Right atrium auricular region (tissue), 2 donors: Measurements from ENCODE around the gene KIF16B. TPM values are rescaled to one million over a fixed set of nuclear protein-coding genes. Genes with fewer than 3 reads are reported as not detected.
A peak's percentile ranks its signal among the peaks of the same experiment; 100 is the strongest.

Source experiments
- DNase-seq: peaks from one replicate; pipeline ENCODE4 v3.0.0-alpha.2; 2019; ENCODE audit warnings: low spot score
- H3K27ac ChIP-seq, 2 donors: fragments of 200-600 bp; sonication (generic); 1 replicate in 1 of 2; 2 replicates in 1 of 2; pipeline ENCODE4 v1.5.1; 2016 to 2019
- H3K27me3 ChIP-seq, 2 donors: fragments of 200-600 bp; sonication (generic); one replicate each; pipeline versions ENCODE4 v1.5.1 to v1.6.0; 2017 to 2019
- H3K36me3 ChIP-seq: fragments of 200-600 bp; sonication (generic); one replicate; pipeline ENCODE4 v1.5.1; 2016
- H3K4me1 ChIP-seq, 2 donors: fragments of 200-600 bp; sonication (generic); one replicate each; pipeline versions ENCODE4 v1.5.1 to v1.6.0; 2017 to 2019
- H3K4me3 ChIP-seq, 2 donors: fragments of 200-600 bp; sonication (generic); 1 replicate in 1 of 2; 2 replicates in 1 of 2; pipeline ENCODE4 v1.5.1; 2017 to 2019; ENCODE audit warnings: mild to moderate bottlenecking in 1 of 2, moderate library complexity in 1 of 2
- H3K9me3 ChIP-seq, 2 donors: fragments of 200-600 bp; sonication (generic); one replicate each; pipeline ENCODE4 v1.5.1; 2019
- CTCF ChIP-seq, 2 donors: fragments of 200-600 bp; sonication (generic); IDR thresholded peaks; one replicate each; pipeline ENCODE4 v1.5.1; 2019; ENCODE audit warnings: antibody characterized with exemption in 2 of 2
- total RNA-seq, 2 donors: library from RNA; depleted of rRNA; stranded (reverse); fragments of >200 nt; gene quantifications; one replicate each; pipeline ENCODE4 v1.1.0, GENCODE V29; 2016

KIF16B gene
- total RNA-seq, 2 donors from 2014 or later = 11.2 to 23.0 TPM

GRCh38 chr20:16472045-16472872 is 101.0 kb downstream of the KIF16B start:
- no peak for TF ChIP-seq CTCF (IDR thresholded peaks at IDR 0.05)
- Histone ChIP-seq H3K4me3 (no peak overlapping the region), H3K27me3 (no peaks in the 10 kb centered on the region), H3K27ac (no peak overlapping the region), H3K36me3 (no peaks in the 10 kb centered on the region), H3K9me3 (no peaks in the 10 kb centered on the region), H3K4me1 (peaks cover 0 to 7% of the 10 kb centered on the region in 2 donors)
- DNase-seq = no peak

GRCh38 chr20:16469395-16469905 is 103.8 kb downstream of the KIF16B start:
- no peak for TF ChIP-seq CTCF (IDR thresholded peaks at IDR 0.05)
- Histone ChIP-seq H3K4me3 (no peak overlapping the region), H3K36me3 (no peaks in the 10 kb centered on the region), H3K9me3 (no peaks in the 10 kb centered on the region), H3K27me3 (no peaks in the 10 kb centered on the region), H3K4me1 (peaks cover 0 to 3% of the 10 kb centered on the region in 2 donors), H3K27ac (no peak overlapping the region)
- DNase-seq = no peak

- H3K36me3 ChIP-seq = no peaks in the 10 kb centered on the region
- no peak for DNase-seq
- no peaks in the 10 kb centered on the region for H3K9me3 ChIP-seq
- no peak overlapping the region for H3K27ac ChIP-seq
- no peaks in the 10 kb centered on the region for H3K27me3 ChIP-seq
- no peak overlapping the region for H3K4me3 ChIP-seq
- peaks cover 0 to 15% of the 10 kb centered on the region in 2 donors for H3K4me1 ChIP-seq
- TF ChIP-seq CTCF (IDR thresholded peaks at IDR 0.05) = no peak
These were observed 110.5 kb downstream of the KIF16B start for GRCh38 chr20:16462711-16463110.

- no peak for TF ChIP-seq CTCF (IDR thresholded peaks at IDR 0.05)
- Histone ChIP-seq H3K9me3 (no peaks in the 10 kb centered on the region), H3K4me1 (peaks cover 0 to 15% of the 10 kb centered on the region in 2 donors), H3K27me3 (no peaks in the 10 kb centered on the region), H3K36me3 (no peaks in the 10 kb centered on the region), H3K4me3 (no peak overlapping the region), H3K27ac (no peak overlapping the region)
- peak; percentile 72 for DNase-seq
These were observed 114.1 kb downstream of the KIF16B start for GRCh38 chr20:16459019-16459700.

- no peak for DNase-seq
- Histone ChIP-seq H3K27me3 (no peaks in the 10 kb centered on the region), H3K4me1 (peaks cover 0 to 15% of the 10 kb centered on the region in 2 donors), H3K36me3 (no peaks in the 10 kb centered on the region), H3K27ac (no peak overlapping the region), H3K4me3 (no peak overlapping the region), H3K9me3 (no peaks in the 10 kb centered on the region)
- TF ChIP-seq CTCF (IDR thresholded peaks at IDR 0.05) = no peak
These were observed 115.7 kb downstream of the KIF16B start for GRCh38 chr20:16457514-16457913.
